Glutamatergic neuron (in vitro differentiated cells): ENCODE measurements around the gene CRYGA. TPM values are rescaled to one million over a fixed set of nuclear protein-coding genes. Genes with fewer than 3 reads are reported as not detected.

Source experiments
- DNase-seq: peaks from one replicate; pipeline ENCODE4 v3.0.0; 2022
- H3K27ac Mint-ChIP-seq: one replicate; pipeline ENCODE4 v1.8.0; 2020; ENCODE audit warnings: mild to moderate bottlenecking, mixed read lengths, inconsistent platforms; ENCODE audit not compliant: unreplicated experiment
- H3K27me3 Mint-ChIP-seq: one replicate; pipeline ENCODE4 v1.8.0; 2020; ENCODE audit warnings: mild to moderate bottlenecking, moderate library complexity, mixed read lengths, inconsistent platforms; ENCODE audit not compliant: unreplicated experiment
- H3K36me3 Mint-ChIP-seq: one replicate; pipeline ENCODE4 v1.8.0; 2020; ENCODE audit warnings: mild to moderate bottlenecking, mixed read lengths, inconsistent platforms; ENCODE audit not compliant: unreplicated experiment
- H3K4me1 Mint-ChIP-seq: one replicate; pipeline ENCODE4 v1.8.0; 2020; ENCODE audit warnings: mild to moderate bottlenecking, low read depth, mixed read lengths, inconsistent platforms; ENCODE audit not compliant: unreplicated experiment
- H3K4me3 Mint-ChIP-seq: one replicate; pipeline ENCODE4 v1.8.0; 2020; ENCODE audit warnings: mild to moderate bottlenecking, mixed read lengths, inconsistent platforms; ENCODE audit not compliant: unreplicated experiment
- H3K9me3 Mint-ChIP-seq: one replicate; pipeline ENCODE4 v1.8.0; 2020; ENCODE audit warnings: mild to moderate bottlenecking, moderate library complexity, mixed read lengths, inconsistent platforms; ENCODE audit not compliant: unreplicated experiment
- total RNA-seq: library from RNA; stranded (reverse); fragmentation: NEBNext Ultra II Directional; extraction: Animal tissue kit (Norgen Biotek cat#: 25700); gene quantifications from one replicate; pipeline ENCODE4 v1.2.1, GENCODE V29; 2021; ENCODE audit not compliant: unreplicated experiment
- TF ChIP-seq, protein P1 (sequence below): fragments of 200-600 bp; sonication (generic); IDR thresholded peaks from one replicate; pipeline ENCODE4 v1.5.0; 2021; ENCODE audit not compliant: partially characterized antibody, unreplicated experiment

CRYGA gene
- total RNA-seq, 1 donor from 2014 or later = not detected

DNA sequence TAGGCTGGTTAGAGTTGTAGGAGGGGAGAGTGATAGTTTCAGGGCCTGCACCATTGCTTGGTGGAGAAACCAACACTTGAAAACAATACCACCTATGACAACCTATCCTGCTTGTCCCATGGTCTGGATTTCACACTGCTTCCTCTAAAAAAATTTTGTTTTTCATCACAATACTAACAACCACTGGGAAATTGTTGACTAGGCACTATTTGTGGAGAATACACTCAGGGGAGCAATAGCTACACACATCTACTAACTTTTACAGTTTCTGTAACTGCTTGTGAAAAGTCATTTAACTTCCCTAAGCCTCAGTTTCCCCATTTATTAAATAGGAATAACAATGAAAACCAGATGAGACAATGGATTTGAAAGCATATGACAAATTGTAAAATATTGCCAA lies 13.3 kb downstream of the CRYGA start:
- TF ChIP-seq, protein P1, sequence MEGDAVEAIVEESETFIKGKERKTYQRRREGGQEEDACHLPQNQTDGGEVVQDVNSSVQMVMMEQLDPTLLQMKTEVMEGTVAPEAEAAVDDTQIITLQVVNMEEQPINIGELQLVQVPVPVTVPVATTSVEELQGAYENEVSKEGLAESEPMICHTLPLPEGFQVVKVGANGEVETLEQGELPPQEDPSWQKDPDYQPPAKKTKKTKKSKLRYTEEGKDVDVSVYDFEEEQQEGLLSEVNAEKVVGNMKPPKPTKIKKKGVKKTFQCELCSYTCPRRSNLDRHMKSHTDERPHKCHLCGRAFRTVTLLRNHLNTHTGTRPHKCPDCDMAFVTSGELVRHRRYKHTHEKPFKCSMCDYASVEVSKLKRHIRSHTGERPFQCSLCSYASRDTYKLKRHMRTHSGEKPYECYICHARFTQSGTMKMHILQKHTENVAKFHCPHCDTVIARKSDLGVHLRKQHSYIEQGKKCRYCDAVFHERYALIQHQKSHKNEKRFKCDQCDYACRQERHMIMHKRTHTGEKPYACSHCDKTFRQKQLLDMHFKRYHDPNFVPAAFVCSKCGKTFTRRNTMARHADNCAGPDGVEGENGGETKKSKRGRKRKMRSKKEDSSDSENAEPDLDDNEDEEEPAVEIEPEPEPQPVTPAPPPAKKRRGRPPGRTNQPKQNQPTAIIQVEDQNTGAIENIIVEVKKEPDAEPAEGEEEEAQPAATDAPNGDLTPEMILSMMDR = no peak
- H3K36me3 Mint-ChIP-seq = peaks cover 9% of the 10 kb centered on the region
- peaks cover 2% of the 10 kb centered on the region for H3K27me3 Mint-ChIP-seq
- no peak overlapping the region for H3K4me3 Mint-ChIP-seq
- H3K4me1 Mint-ChIP-seq = no peaks in the 10 kb centered on the region
- H3K9me3 Mint-ChIP-seq = no peaks in the 10 kb centered on the region
- H3K27ac Mint-ChIP-seq = no peak overlapping the region
- DNase-seq = no peak

DNA sequence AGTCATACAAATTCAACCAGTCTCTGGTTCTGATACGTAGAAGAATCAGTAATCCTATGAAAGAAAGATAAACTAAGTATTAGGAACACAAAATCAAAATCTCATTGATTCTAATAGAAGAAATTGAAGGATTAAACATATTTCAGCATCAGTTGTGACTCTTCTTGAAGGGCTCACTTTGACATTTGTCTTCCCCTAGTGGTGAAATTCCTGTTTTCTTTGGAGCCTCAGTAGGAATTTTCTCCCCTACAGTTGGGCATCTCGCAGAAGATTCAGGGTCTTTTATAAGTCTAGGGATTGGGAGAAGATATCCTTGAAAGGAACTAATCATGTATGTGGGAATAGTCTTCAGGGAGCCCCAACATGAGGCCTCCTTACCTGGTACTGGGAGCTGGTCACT lies 14.6 kb downstream of the CRYGA start:
- no peaks in the 10 kb centered on the region for H3K4me1 Mint-ChIP-seq
- H3K4me3 Mint-ChIP-seq = no peak overlapping the region
- H3K9me3 Mint-ChIP-seq = no peaks in the 10 kb centered on the region
- no peak overlapping the region for H3K27ac Mint-ChIP-seq
- H3K36me3 Mint-ChIP-seq = peaks cover 9% of the 10 kb centered on the region
- TF ChIP-seq, protein P1 = peak; percentile 25
- DNase-seq = no peak
- H3K27me3 Mint-ChIP-seq = peaks cover 2% of the 10 kb centered on the region

DNA sequence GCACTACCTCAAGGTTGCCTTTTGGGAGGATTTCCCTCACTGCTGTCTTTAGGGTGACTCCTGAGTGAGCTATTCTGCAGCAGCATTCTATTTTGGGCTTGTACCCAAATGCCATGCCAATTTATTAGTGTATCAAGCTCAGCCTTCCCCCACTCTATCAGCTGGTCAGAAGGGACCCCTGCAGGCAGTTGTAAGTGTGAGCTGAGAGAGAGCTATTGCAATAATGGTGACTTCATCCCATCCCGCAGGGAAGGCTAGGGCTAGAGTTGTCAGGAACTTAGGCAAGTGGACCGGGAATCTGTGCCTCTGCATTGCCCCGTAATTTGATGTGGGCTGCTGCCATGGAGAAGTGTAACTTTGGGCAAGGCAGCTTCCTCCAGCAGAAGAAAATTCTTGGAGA lies 15.6 kb downstream of the CRYGA start:
- Mint-ChIP-seq H3K27ac (no peak overlapping the region), H3K4me1 (no peaks in the 10 kb centered on the region), H3K36me3 (peaks cover 9% of the 10 kb centered on the region), H3K4me3 (no peak overlapping the region), H3K27me3 (peaks cover 2% of the 10 kb centered on the region), H3K9me3 (no peaks in the 10 kb centered on the region)
- TF ChIP-seq, protein P1 = no peak
- DNase-seq = no peak

DNA sequence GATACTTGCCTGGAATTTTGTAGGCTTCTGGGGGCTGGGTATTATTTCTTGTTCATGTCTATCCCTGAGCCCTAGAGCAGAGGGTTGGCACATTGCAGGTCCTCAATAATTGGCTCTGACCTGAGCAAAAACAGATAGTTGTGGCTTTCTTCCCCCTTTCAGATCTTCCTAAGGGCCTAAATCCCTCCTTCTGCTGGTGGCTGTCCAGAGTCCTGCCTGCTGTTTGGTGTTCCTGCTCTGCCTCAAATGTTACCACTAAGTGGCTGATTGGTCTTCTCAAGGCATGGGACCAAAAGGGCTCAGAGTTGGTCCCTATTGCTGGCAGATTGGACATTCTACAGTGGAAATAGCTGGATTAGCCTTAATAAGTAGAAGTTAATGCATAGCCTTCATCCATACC lies 16.4 kb downstream of the CRYGA start:
- Mint-ChIP-seq H3K4me3 (no peak overlapping the region), H3K36me3 (peaks cover 9% of the 10 kb centered on the region), H3K27me3 (peaks cover 2% of the 10 kb centered on the region), H3K4me1 (no peaks in the 10 kb centered on the region), H3K27ac (no peak overlapping the region), H3K9me3 (no peaks in the 10 kb centered on the region)
- no peak for DNase-seq
- TF ChIP-seq, protein P1 = no peak

DNA sequence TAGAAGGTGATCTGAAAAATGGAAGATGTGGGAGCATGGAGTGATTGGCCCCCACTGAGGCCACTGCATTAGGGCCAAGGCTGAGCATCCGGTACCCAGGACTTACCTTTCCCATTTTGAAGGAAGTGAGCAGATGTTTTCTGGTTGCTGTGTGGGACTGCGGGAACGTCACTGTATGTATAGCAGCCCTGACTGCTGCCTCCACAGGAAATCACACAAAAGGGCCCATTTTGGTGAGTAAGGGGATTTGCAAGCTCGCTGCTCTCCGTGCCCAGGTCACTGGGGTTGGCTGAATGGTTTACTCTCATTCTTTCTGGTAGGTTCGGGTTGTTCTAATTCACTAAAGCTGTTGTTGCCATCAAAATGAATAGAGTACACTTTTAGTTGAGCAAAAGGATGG lies 17.4 kb downstream of the CRYGA start, which contains the start of gene CRYGB:
Gene CRYGB (minus strand): TSS at position 153 of the 400 bp plus-strand sequence. CDS start 38 bp downstream, at position 115.
- no peak within 1 kb of the TSS for H3K4me3 Mint-ChIP-seq
- no peak within 1 kb of the TSS for H3K27ac Mint-ChIP-seq
- no peaks in the 10 kb centered on the region for H3K4me1 Mint-ChIP-seq
- peaks cover 9% of the 10 kb centered on the region for H3K36me3 Mint-ChIP-seq
- no peaks in the 10 kb centered on the region for H3K9me3 Mint-ChIP-seq
- TF ChIP-seq, protein P1 = no peak
- no peak for DNase-seq
- H3K27me3 Mint-ChIP-seq = peaks cover 2% of the 10 kb centered on the region
